Left renal cortex interstitium (tissue), 4 donors: ENCODE data around the gene EXOC4. TPM values are rescaled to one million over a fixed set of nuclear protein-coding genes. Genes with fewer than 3 reads are reported as not detected.

Experiments used
- DNase-seq, 4 donors: peaks; one replicate each; pipeline ENCODE4 v3.0.0-alpha.2; 2013; ENCODE audit warnings: low read depth in 4 of 4, low spot score in 2 of 4, missing footprints in 1 of 4
- polyA plus RNA-seq, 4 donors: library from polyadenylated mRNA; unstranded; fragments of 120-200 nt; gene quantifications; one replicate each; pipeline ENCODE4 v1.2.1, GENCODE V29; 2013; ENCODE audit not compliant: insufficient read length in 4 of 4

EXOC4 gene
- polyA plus RNA-seq, 4 donors, result 62.5 to 71.8 (median 67.1) TPM

DNA sequence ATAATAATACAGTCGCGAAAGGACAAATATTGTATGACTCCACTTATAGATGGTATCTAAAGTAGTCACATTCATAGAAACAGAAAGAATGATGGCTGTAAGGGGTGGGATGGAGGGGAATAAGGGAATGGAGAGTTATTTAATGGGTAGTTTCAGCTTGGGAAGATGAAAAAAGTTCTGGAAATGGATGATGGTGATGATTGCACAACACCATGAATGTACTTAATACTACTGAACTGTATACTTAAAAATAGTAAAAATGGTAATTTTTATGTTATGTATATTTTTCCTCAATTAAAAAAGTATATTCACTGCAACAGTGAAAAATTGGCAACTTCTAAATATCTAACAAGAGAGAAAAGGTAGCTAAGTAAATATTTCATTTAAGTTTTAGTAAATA lies 265.8 kb downstream of the EXOC4 start:
- no peak for DNase-seq

DNA sequence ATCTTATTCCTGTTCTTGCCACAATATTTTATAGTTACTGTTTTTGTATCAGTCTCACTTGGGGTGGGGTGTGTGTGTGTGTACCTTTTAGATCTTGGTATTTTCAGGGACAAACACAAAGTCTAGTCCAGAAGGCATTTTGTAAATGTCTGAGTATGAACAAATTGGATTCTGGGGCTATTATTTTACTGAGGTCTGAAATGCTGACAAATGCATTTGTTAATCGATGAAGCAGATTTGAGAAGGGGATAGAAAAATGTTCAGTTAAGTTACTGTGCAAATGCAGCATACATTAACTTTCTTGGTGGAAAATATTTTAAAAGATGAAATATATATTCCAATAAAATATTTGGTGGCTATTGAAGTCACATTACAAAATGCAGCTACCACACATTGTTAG lies 267.4 kb downstream of the EXOC4 start:
- no peak for DNase-seq

DNA sequence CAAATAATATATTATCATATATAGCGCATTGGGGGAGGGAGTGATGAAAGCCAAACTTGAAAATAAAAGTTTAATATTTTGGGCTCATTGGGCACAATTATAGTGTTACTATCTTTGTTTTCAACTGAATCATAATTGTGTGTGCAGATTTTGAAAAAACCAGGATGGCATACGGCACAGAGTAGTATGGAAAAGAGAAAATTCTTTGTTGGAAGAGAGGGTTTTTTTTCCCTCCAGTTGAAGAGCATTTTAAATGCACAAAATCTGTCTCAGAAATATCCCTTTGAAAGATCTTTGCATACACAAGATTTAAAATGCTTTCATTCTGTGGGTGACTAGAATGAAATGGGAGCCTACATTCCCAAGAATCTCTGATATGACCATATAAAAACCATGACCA lies 269.6 kb downstream of the EXOC4 start:
- no peak for DNase-seq

DNA sequence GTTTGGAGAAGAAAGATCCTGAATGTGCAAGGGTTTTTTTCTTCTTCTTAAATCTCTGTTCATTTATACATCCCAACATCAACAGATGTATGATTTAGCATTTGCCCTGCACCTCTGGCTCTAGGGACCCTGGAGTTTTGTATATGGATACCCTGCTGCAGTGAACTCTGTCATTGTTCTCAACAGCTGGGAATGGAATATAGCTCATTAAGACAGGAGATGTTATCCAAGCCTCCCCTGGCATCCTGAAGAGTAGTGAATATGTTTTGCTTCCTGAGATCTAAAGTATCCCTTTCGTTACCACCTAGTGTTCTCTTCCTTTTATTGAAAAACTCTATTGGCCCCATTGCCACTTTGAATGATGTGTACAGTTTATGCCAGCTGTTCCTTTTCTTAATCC lies 275.9 kb downstream of the EXOC4 start:
- DNase-seq, result no peak

DNA sequence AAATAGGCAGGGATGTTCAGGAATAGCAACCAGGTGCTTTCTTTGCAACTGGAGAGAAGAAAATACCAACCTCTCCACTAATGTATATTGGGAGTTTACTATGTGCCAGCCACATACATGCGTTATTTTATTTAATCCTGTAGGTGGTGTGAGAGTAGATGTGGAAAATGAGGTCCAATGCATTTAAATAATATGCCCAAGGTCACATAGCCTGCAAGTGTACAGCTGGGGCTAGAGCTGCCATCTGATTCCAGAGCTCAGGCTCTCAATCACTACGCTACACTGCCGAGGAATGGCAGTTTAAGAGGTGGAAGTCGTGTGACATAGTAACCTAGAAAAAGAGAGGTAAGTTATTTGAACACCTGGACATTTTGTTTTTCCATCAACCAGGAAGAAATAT lies 277.0 kb downstream of the EXOC4 start:
- no peak for DNase-seq

DNA sequence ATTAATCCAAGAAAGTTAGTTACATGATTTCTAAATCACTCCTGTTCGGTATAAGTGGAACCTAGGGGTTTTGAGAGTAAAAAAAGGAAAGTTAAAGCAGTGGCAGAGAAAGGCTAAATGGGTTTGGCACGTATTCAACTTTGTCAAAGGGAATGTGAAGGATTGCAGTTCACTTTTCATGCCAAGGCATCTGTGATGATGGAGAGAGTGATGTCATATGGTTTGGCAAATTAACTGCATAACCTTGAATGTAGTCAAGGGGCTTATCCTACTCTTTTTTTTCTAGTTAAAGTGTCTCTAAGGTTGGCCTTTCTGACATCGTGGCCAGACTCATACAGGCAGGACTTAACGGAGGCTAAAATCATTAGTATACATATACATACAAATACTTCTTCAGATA lies 277.8 kb downstream of the EXOC4 start:
- DNase-seq, result no peak

DNA sequence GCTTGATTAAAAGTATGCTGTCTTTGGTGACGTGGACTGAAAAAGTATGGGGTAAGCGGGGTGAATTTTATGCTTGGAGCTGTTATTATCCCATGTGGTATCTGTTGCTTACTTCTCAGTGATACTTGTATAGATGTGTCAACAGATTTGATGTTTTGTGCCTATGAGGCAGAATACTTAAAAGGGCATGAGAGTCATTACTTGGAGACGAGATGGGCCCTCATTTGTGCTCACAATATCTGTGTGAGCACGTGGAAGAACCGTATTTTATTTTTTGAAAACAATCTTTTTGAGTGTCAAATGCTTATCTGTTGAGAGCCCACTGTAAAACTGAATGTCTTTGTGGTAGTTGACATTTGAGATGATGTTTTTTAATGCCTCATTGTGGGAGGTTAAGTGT lies 281.9 kb downstream of the EXOC4 start:
- no peak for DNase-seq

DNA sequence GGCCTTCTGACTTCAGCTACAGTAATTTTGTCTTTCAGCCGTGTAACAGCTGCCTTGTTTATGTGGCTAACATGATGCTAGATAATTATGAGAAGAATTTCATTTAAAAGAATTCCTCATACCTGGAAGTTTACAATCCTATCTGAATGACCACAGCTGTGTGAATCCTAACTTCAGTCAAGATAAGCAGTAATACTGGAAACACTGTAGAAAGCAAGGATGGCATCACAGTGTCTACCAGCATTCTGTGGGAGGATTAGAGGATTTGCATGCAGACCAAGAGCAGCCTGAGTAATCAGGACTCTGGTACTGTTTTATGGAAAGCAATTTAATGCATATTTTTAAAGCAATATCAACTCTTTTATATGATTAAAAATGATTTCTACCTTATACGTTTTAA lies 282.4 kb downstream of the EXOC4 start:
- no peak for DNase-seq

DNA sequence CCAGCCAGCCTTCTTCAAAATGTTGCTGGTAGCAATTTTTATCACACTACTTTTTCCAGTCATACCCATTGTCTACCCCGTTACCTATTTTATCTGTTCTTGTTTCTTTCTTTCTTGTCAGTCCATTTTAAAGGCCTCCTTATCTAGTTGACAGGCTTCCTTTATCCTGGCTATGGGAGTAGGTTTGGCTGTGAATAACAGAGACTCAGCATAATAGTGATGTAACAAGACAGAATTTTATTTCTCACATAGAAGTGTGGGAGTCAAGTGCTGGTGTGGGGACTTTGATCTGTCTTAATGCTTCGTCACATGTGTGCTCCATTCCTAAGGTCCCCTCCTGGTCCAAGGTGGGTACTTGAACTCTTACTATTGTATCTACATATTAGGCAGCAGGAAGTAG lies 283.6 kb downstream of the EXOC4 start:
- DNase-seq, result no peak

DNA sequence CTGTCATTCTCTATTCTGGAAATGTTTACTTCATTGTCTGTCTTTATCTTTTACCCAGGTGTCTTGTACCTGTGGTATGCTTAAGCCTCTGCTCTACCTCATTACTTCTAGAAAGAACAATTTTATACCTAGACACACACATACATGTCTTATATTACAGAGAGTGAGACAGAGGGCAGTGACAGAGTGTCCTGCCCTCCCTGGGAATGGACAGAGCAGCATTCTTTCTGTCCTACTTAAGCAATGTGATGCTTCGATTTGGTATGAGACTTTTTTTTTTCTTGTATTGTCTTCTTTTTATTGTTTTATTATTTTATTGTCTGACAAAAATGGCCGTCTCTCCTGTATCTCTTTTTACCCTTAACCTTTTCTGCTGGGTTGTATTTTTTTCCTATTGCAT lies 286.1 kb downstream of the EXOC4 start:
- no peak for DNase-seq

DNA sequence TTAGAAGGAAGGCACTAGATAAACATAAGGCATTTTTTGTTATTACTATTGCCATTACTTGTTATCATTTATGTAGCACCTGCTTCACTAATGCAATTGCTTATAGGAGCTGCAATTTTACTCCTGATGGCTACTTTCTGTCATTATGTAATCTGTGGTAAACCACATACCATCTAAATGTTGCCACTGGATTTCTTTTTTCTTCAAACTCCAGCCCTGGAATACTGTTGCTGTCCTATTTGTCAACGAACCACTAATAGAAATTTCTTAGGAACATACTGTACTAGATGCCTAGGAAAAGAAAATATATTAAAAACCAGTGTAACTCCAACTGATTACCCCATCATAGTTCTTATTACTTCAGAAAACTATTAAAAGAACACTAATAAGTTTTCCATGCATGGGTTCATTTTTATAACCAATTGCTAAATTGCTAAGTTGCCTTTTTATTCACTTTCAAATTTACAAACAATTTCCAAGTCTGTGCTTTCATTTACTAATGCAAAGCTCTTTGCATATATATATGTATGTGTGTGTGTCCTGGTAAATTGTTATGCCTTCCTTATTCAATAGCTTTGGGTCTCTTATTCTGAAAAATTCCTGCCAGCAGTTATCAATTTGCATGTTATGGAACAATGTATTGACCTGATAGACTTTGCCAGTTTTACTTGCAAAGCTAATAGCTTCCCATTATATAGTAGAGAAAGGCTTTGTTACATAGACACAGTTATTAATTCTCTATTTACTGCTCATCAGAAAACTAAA lies 287.4 kb downstream of the EXOC4 start:
- DNase-seq, result no peak

DNA sequence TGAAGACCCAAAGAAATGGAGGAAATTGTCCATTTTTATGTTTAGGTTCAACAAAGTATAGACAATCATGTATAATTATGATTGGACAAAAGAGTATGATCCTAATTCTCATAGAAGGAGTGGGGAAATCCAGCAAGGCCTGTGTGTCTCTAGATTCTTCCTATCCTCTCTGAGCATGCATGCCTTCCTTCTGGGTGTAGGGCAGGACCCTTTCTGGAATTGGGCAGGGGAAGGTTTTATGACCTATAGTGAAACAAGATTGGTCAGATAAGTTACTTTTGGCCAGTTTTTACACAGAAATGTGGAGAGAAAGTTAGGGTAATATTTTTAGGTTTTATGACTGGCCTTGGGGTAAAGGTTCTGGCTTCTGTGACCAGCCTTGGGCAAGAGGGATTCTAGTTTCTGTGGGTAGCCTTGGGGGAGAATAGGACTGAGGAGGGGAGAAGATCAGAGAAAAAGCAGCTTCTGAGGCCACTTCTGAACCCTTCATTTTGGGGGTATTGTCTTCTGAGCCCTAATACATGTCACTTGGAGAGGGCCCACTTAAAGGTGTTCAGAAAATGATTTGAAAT lies 289.4 kb downstream of the EXOC4 start:
- DNase-seq, result no peak

DNA sequence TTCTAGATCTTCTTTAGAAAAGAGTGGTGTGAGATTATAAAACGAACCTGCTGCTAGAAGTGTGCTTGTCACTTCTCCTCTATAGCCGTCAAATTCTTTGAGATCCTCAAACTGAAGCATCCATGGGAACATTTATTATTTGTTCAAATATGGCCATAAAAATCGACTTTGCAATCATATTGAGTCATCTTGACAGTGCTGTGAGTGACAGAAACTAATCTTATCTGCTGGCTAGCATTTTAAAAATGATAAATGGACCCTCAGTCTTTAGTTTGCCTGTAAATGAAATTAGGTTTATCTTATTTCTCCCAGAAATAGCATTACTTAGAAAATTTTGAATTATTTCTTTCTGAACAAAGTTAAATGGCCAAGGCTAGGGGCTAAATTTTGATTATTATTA lies 290.8 kb downstream of the EXOC4 start:
- no peak for DNase-seq

DNA sequence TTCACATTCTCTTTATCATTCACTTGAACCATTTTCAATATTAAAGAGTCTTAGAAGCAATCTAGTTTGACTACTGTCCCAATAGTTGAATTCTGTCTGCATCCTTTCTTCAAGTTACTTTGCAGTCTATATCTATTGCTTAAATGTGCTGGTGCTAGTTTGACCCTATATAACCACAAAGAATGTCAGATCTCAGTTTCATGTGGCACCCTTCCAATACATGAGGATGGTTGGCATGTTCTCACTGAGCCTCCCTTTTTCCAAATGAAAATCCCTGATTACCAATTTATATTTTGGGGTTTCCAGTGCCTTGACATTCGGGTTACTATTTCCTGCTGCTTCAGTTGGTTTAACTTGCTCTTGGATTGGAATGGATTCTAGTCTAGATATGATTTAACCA lies 292.7 kb downstream of the EXOC4 start:
- no peak for DNase-seq

DNA sequence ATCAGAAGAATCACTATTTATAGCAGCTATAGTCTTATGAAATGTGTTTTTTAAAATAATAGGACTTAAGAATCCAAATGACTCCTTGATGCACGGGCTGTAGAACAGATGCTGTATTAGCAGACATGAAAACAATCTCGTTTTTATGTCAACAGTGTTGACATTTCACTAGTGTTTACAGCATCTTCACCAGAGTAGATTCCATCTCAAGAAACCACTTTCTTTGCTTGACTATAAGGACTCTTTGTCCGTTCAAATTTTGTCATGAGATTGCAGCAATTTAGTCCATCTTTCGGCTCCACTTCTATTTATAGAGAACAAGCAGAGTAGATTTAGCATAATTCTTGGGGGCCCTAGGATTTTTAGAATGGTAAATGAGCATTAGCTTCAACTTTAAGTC lies 295.1 kb downstream of the EXOC4 start:
- DNase-seq, result no peak

DNA sequence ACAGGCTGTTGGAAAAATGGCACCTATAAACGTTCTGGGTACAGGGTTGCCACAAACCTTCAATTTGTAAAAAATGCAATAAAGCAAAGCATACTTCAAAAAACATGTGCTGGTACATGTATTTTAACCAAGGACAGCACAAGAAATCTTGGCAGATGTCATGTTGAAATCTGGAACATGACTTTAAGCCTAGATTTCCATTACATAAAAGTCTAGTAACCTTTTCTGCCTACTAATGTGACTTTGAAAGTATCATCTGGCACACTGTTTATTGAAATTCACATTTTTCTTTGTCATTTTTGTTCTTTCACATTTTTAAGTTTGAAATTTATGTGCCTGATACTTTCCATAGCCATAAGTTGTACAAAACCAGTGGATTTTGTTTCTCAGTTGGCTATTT lies 296.8 kb downstream of the EXOC4 start:
- DNase-seq, result no peak

DNA sequence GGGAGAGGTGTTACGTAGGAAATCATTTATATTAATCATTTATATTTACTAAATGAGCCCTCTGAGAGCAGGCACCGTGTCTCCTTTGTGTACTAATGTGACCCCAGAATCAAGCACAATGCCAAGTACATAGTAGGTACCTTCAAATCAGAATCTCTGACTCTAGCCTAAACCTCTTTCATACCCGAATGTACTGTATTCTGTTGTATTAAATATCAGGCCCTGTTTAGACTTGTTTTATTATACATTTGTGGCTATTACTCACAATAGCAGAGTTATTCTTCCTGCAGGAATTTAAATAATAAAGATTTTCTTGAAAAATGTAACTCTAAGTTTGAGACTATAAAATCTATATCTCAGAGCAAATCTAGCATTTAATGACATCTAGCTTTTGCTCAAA lies 297.3 kb downstream of the EXOC4 start:
- no peak for DNase-seq

DNA sequence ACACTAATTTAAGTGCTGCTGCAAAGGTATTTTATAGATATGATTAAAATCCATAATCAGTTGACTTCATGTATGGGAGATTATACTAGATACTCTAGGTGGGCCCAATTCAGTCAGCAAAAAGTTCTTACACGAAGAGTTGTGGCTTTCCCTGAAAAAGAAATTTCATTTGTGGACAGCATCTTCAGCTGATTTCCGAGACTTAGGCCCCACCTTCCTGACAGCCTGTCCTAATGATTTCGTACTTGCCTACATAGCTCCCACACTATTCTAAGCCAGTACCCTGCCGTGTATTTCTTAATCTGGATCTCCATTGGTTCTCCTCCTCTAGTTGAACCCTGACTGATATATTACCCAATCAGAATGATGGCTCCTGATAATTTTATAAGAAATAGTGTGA lies 297.9 kb downstream of the EXOC4 start:
- DNase-seq, result no peak

DNA sequence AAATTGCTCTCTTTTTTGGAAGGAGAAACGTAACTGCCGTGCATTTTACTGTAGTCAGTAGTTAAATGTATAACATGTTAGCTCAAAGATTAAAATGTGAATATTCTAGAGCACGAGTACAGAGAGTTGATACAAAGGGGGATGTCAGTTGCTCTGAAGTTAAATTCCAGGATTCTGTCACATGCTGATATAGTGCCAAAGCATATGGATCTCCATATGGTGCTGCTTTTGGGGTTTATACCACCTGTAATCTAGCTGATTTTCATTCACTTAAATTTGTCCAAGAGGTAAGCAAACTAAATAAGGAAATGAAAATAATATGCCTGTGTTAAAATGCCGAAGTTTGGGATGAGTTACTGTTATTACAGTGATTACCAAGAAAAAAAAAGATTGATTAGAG lies 298.6 kb downstream of the EXOC4 start:
- DNase-seq, result no peak

DNA sequence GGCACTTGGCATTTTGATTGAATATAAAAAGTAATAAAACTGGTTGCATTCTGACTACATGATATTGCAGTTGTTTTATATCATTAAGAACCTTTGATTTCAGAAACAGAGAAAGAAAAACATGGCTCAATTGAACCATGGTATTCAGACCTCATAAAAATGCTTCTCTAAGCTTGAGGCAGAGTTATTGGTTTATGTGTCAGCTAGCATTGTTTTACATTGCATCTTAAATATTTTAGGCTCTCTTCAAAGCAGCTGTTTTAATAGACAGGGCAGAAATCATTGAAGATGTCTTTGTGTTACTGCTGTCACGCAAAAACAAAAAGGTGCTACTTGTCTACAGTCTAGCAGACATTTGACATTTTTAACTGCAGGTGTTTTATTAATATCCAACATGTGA lies 299.2 kb downstream of the EXOC4 start:
- DNase-seq, result no peak

DNA sequence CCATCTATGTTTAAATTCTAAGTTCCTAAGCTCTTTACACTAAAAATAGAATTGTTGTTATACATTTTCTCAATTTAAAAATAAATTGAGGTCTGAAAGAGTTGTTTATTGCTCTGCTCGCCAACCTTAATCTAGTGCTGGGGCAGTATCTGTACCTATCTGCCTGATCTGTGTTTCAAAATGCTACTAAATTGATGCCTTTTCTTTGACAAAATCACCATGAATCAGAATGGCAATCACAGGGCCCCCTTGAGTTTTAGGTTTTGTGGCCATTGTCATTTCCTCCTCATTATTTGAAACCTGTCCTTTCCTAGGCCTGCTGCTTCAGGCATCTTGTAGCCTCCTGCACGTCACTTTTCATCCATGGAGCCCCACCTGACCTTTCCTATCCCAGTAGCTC lies 301.5 kb downstream of the EXOC4 start:
- no peak for DNase-seq

DNA sequence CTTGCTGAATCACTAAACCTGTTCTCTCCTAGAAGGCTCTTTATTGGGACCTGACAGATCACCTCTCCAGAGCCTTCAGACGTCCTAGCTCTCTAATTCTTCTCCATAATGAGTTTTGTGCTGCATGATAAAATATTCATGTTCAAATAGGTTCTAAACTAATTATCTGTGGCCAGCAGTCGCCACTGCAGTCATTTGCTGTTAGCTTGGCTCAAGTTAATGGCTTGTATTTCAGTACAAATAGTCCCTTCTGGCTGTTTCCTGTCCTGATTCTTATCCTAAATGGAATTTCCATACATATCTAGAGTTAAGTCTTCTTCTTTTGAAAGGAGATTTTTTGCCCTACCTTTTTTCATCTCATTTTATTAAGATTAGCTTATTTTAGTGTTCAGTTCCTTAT lies 303.2 kb downstream of the EXOC4 start:
- DNase-seq, result no peak

DNA sequence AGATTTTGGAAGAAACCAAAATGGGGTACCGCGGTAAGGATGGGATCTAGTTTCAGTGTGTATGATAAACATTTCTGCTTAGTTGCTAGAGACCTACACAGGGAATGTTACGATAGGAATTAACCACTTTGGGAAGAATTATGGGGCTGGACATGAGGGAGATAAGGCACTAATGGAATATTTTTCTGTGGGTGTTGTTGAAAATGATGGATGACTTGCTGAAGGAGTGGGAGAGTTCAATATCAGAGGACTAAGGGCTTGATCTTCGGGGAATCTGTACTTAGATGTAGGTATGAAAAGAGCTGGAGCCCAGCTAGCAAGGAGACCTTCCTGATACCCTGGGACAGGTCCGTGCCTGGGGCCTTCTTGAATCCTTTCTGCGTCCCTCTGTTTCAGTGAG lies 303.7 kb downstream of the EXOC4 start:
- no peak for DNase-seq
